HL-60 (cell line): ENCODE measurements around the gene SCIN.
"Not testable (repeated sequence)": the region's sequence is repeated elsewhere in the genome, so short reads cannot be mapped to it uniquely, and the experiment has no call there.

Source experiments
- DNase-seq, 2 experiments: peaks; one replicate each; pipeline ENCODE4 v3.0.0-alpha.2; 2010 to 2020; ENCODE audit warnings: low read depth in 1 of 2, low spot score in 1 of 2
- H3K27ac ChIP-seq: fragments of 250-450 bp; sonication (Bioruptor Pico); replicated peaks from 2 replicates; pipeline ENCODE4 v1.5.1; 2020; ENCODE audit warnings: mild to moderate bottlenecking, moderate library complexity
- H3K27me3 ChIP-seq: fragments of 250-450 bp; sonication (Bioruptor Pico); 2 replicates; pipeline ENCODE4 v1.5.1; 2021; ENCODE audit warnings: mild to moderate bottlenecking, moderate library complexity; ENCODE audit not compliant: insufficient read depth, poor library complexity, severe bottlenecking
- H3K4me3 ChIP-seq: replicated peaks from 2 replicates; pipeline ENCODE4 v1.5.1; 2011; ENCODE audit warnings: mild to moderate bottlenecking, control low read depth, low read length; ENCODE audit not compliant: insufficient read depth
- CTCF ChIP-seq: IDR thresholded peaks from one replicate; pipeline ENCODE4 v1.5.1; 2011; ENCODE audit warnings: low read length, control low read depth, inconsistent platforms; ENCODE audit not compliant: insufficient read depth
- GABPA ChIP-seq: IDR thresholded peaks from 2 replicates; pipeline ENCODE4 v1.6.1; 2012; ENCODE audit warnings: low read depth
- POLR2AphosphoS5 ChIP-seq: IDR thresholded peaks from 2 replicates; pipeline ENCODE4 v1.6.1; 2012; ENCODE audit warnings: low read depth
- REST ChIP-seq: IDR thresholded peaks from 2 replicates; pipeline ENCODE4 v1.6.1; 2012; ENCODE audit warnings: low read depth; ENCODE audit not compliant: insufficient replicate concordance
- SPI1 ChIP-seq: IDR thresholded peaks from 2 replicates; pipeline ENCODE4 v1.6.1; 2012; ENCODE audit warnings: low read depth, mild to moderate bottlenecking, borderline replicate concordance

SCIN gene

GRCh38 chr7:12642508-12642907, 72.0 kb downstream of the SCIN start:
- Histone ChIP-seq H3K27me3 (no peaks in the 10 kb centered on the region), H3K27ac (no peak overlapping the region), H3K4me3 (no peak overlapping the region)
- TF ChIP-seq POLR2AphosphoS5 (no peak), GABPA (no peak), REST (no peak), CTCF (no peak), SPI1 (no peak)
- no peak for DNase-seq

- H3K27me3 ChIP-seq, result no peaks in the 10 kb centered on the region
- no peak for DNase-seq
- no peak for TF ChIP-seq POLR2AphosphoS5
- no peak for TF ChIP-seq GABPA
- no peak for TF ChIP-seq REST
- no peak for TF ChIP-seq CTCF
- TF ChIP-seq SPI1, result no peak
- H3K27ac ChIP-seq, result no peak overlapping the region
- H3K4me3 ChIP-seq, result no peak overlapping the region
These were observed 72.6 kb downstream of the SCIN start for GRCh38 chr7:12643001-12643643.

- TF ChIP-seq GABPA (no peak), SPI1 (no peak), POLR2AphosphoS5 (no peak), REST (no peak), CTCF (no peak)
- Histone ChIP-seq H3K27me3 (no peaks in the 10 kb centered on the region), H3K4me3 (no peak overlapping the region), H3K27ac (no peak overlapping the region)
- peak in 1 of 2 experiments; percentile 5 for DNase-seq
These were observed 73.1 kb downstream of the SCIN start for GRCh38 chr7:12643644-12644043.

GRCh38 chr7:12645212-12645611, 74.7 kb downstream of the SCIN start:
- H3K27ac ChIP-seq, H3K4me3 ChIP-seq: not testable (repeated sequence)

More at GRCh38 chr7:12645212-12645611, 74.7 kb downstream of the SCIN start:
- not testable (repeated sequence) for DNase-seq, H3K27me3 ChIP-seq
